RPMI7951 (cell line): ENCODE results near the gene ACBD6. TPM values are rescaled to one million over a fixed set of nuclear protein-coding genes. Genes with fewer than 3 reads are reported as not detected.

ENCODE experiments used
- DNase-seq: peaks from one replicate; pipeline ENCODE4 v3.0.0-alpha.2; 2012; ENCODE audit warnings: low read depth
- total RNA-seq: library from RNA; depleted of rRNA; stranded (reverse); fragments of >200 nt; shearing (Covaris generic); gene quantifications from 2 replicates; pipeline ENCODE4 v1.2.3, GENCODE V29; 2014

ACBD6 gene
- total RNA-seq, 1 experiment from 2014 or later, result 48.1 TPM

GRCh38 chr1:180525715-180526039, 23.3 kb upstream of the ACBD6 start:
- DNase-seq, result no peak

- DNase-seq, result no peak
These were observed 22.7 kb upstream of the ACBD6 start for GRCh38 chr1:180524915-180525714.

GRCh38 chr1:180524160-180524914, 22.0 kb upstream of the ACBD6 start:
- DNase-seq, result no peak

- DNase-seq, result no peak
These were observed 19.8 kb upstream of the ACBD6 start for GRCh38 chr1:180522213-180522515.

- DNase-seq, result no peak
These were observed 19.3 kb upstream of the ACBD6 start for GRCh38 chr1:180521474-180522212.

GRCh38 chr1:180519846-180520245, 17.5 kb upstream of the ACBD6 start:
- DNase-seq, result no peak

DNA sequence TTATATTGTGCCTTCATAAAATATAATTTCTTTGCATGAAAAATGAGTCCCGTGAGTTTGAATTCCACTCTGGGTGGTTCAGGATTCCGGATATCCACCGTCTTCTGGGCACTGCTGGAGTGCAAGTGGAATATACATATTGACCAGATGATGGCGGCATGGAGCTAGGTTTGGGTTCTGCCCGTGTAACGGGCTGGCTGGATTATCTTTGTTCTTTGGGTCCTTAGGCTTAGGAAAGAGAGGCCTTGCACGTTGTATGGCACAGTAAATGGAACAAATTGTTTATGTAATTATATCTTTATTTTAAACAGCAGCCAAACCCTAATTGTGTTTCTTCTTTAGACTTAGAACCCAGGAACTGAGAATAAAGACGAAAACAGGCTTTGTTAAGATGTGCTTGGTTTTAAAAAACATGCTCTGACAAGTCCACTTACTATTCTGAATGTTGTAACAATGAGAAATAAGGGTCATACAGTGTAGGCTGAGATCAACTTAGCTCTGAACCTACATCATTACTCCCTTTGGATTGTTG, 13.5 kb upstream of the ACBD6 start:
- DNase-seq, result peak; percentile 64

- DNase-seq, result no peak
These were observed 13.0 kb upstream of the ACBD6 start for GRCh38 chr1:180515364-180515763.

GRCh38 chr1:180513531-180513930, 11.2 kb upstream of the ACBD6 start:
- DNase-seq, result no peak

DNA sequence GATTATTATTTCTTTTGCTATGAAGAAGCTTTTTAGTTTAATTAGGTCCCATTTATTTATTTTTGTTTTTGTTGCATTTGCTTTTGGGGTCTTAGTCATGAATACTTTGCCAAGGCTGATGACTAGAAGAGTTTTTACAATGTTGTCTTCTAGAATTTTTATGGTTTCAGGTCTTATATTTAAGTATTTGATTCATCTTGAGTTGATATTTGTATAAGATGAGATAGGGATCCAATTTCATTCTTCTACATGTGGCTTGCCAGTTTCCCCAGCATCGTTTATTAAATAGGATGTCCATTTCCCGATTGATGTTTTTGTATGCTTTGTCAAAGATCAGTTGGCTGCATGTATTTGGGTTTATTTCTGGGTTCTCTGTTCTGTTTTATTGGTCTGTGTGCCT, 8.5 kb upstream of the ACBD6 start:
- no peak for DNase-seq

- no peak for DNase-seq
These were observed 6.3 kb upstream of the ACBD6 start for GRCh38 chr1:180508725-180509097.

- DNase-seq, result peak; percentile 24
These were observed 5.7 kb upstream of the ACBD6 start for GRCh38 chr1:180507795-180508724.

- DNase-seq, result no peak
These were observed 3.5 kb upstream of the ACBD6 start for GRCh38 chr1:180505732-180506335.

GRCh38 chr1:180504186-180504585, 1.8 kb upstream of the ACBD6 start:
- DNase-seq, result no peak

DNA sequence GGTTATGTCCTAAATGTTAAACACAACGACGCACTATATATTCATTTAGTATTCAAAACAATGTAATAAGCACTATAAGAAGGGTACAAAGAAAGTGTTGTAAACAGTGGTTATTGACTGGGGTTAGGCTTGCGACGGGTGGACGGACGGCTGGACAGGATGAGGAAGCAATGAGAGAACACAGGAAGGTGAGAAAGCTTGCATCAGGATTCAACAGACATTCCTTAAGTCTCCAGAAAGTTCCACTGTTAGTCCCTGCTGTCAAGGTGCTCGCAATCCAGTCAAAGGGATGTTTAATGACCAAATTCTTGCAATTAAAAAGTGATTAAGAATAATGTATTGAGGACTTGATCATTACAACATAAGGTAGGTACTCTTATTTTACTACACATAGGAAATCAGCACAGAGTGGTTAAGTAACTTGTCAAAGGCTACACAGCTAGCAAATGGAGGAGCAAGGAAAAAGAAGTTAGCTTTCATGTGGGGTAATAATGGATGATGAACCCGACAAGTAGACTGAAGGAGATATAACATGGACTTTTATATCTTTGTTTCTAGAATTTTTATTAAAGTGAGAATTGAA, 994 bp upstream of the ACBD6 start:
- peak; percentile 24 for DNase-seq

GRCh38 chr1:180501865-180502360, 464 bp downstream of the ACBD6 start:
- DNase-seq, result no peak

- no peak for DNase-seq
These were observed 1.7 kb downstream of the ACBD6 start for GRCh38 chr1:180500689-180501088.

GRCh38 chr1:180498594-180498993, 3.8 kb downstream of the ACBD6 start:
- DNase-seq, result no peak

DNA sequence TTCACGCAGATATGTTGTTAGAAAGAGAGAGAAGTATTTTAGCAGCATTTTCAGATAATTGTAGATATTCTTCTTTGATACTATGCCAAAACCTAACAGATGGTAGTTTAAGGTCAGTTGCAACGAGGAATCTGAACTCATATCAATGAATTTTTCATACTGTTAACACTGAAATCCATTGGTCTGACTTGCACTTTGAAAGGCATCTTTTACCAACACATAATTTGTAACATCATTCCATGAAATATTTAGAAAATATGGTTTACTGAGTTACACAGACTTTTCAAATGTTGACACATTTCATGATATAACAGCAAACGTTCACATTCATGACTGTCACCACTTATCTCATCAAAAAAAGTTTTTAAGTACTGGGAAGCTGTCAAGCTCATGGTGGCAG, 4.6 kb downstream of the ACBD6 start:
- no peak for DNase-seq

- DNase-seq, result no peak
These were observed 8.0 kb downstream of the ACBD6 start for GRCh38 chr1:180494370-180494769.

DNA sequence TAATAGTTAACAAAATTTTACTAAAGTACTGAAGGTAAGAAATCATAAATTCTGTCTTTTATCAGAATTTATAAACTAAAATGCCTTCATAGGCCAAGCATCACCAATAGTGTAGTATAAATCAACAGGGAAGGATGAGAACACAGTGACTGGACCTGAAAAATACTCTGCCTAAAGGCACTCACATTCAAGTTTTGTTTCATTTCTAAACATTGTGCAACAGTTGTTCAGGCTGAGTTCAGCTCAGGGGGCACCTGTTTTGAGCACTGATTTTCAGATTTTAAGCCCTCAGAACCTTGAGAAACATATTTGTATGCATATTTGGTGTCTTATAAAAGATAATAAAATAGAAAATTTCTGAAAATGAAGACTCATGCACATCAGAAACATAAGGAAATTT, 12.4 kb downstream of the ACBD6 start:
- DNase-seq, result no peak
